Measurements from ENCODE around the gene EPM2A.

DNA sequence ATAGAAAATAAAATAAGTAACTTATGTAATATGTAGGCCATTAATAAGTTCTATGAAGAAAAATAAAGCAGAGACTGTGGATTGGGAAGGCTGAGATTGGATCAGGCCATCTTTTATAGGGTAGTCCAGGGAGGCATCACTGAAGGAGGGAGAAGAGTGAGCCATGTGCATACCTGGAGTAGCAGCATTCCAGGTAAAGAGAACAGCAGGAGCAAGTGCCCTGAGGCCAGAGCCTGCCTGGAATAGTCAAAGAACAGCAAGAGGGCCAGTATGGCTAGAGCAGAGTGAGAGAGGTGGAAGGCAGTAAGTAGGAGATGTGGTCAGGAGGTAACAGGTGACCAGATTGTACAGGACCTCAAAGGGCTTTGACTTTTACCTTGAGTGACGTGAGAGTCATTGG is 112.1 kb downstream of the EPM2A start:
- TF ChIP-seq, protein P1, sequence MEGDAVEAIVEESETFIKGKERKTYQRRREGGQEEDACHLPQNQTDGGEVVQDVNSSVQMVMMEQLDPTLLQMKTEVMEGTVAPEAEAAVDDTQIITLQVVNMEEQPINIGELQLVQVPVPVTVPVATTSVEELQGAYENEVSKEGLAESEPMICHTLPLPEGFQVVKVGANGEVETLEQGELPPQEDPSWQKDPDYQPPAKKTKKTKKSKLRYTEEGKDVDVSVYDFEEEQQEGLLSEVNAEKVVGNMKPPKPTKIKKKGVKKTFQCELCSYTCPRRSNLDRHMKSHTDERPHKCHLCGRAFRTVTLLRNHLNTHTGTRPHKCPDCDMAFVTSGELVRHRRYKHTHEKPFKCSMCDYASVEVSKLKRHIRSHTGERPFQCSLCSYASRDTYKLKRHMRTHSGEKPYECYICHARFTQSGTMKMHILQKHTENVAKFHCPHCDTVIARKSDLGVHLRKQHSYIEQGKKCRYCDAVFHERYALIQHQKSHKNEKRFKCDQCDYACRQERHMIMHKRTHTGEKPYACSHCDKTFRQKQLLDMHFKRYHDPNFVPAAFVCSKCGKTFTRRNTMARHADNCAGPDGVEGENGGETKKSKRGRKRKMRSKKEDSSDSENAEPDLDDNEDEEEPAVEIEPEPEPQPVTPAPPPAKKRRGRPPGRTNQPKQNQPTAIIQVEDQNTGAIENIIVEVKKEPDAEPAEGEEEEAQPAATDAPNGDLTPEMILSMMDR (conservative IDR thresholded peaks at IDR 0.05 in 1 of 2, IDR thresholded peaks at IDR 0.05 in 1 of 2; ENCODE audit: low read depth in 1 of 2, low read length in 2 of 2) = no peak
- TF ChIP-seq EZH2 (IDR thresholded peaks at IDR 0.05; ENCODE audit: low read length, missing control alignments) = no peak
